Muscle of back (tissue), 11 donors: ENCODE measurements around the gene SLC24A5. TPM values are rescaled to one million over a fixed set of nuclear protein-coding genes. Genes with fewer than 3 reads are reported as not detected.

Experiments used
- DNase-seq, 3 donors: peaks; one replicate each; pipeline versions ENCODE4 v3.0.0 to v3.0.0-alpha.2; 2013
- polyA plus RNA-seq, 10 donors: library from polyadenylated mRNA; unstranded; fragments of 120-200 nt; gene quantifications; one replicate each; pipeline ENCODE4 v1.2.1, GENCODE V29; 2013; ENCODE audit not compliant: insufficient read length in 10 of 10

The SLC24A5 gene
- polyA plus RNA-seq, 10 donors: 1.3 to 1.9 TPM; not detected in 8

GRCh38 chr15:48186271-48186670, 65.5 kb downstream of the SLC24A5 start:
- no peak for DNase-seq

GRCh38 chr15:48190932-48191573, 70.3 kb downstream of the SLC24A5 start:
- peak; percentile 67 to 92 (median 89) for DNase-seq

- no peak for DNase-seq
Measured at GRCh38 chr15:48191574-48192225, 70.9 kb downstream of the SLC24A5 start, which contains the start of gene CTXN2. Gene CTXN2, plus strand, starts transcription at chr15:48191665. Its CDS starts 9,636 bp downstream, at chr15:48201301.

Other genes with a start within 250 kb of the SLC24A5 start
- gene MYEF2, start 57.3 kb downstream of the SLC24A5 start, polyA plus RNA-seq: 10 to 100 TPM; 10.4 to 26.0 (median 14.5) TPM
- gene CTXN2, start 70.7 kb downstream of the SLC24A5 start, polyA plus RNA-seq: not detected
- gene SLC12A1, start 85.3 kb downstream of the SLC24A5 start, polyA plus RNA-seq: under 1 TPM in 7 of 10 donors, not detected in 3; 0.04 to 0.34 (median 0.16) TPM
- 100 to 1,000 TPM in 9 of 10 donors, 10 to 100 TPM in 1; 98.9 to 142 (median 112) TPM for gene DUT, start 210.4 kb downstream of the SLC24A5 start, polyA plus RNA-seq